ENCODE data around the gene SFXN5.

DNA sequence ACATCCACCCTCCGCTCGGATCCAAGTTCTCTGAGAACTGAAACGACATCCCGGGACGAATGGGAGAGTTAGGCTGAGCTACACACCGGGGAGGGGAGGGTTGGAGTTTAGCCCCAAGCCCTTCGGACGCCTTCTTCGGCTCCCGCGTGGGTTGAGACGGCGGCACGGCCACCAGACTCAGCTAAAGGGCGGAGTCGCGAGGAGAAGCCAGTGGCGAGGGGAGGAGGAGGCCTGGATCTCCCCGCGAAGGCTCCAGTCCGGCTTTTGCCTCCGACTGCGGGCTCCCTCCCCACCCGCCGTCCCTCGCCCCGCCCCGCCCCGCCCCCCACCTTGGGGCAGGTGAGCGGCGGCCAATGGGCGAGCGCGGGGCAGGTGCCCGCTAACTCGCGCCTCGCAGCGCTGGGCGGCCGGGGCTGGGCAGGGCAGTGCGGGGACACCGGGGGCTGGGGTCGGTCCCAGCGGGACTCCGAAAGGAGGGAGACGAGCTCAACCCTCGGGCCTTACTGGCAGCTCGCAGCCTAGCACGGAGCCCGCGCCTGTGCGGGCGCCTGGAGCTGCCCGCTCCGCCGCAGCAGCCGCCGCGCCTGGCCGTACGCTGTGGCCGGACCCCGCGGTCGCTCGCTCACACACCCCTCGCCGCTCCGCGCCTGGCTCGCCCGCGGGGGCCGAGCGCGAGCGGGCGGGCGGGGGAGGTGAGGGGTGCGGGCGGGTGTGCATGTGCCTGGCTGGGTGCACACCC is 154.2 kb downstream of the SFXN5 start, which contains the start of gene EMX1:
- TF ChIP-seq POLR2A (IDR thresholded peaks at IDR 0.05; ENCODE audit: low read depth, low read length) = no peak
- TF ChIP-seq FOS (IDR thresholded peaks at IDR 0.05; ENCODE audit: borderline replicate concordance, insufficient read depth, low read length) = no peak
